WTC11 (cell line): ENCODE data around the gene ERICH4. TPM values are rescaled to one million over a fixed set of nuclear protein-coding genes. Genes with fewer than 3 reads are reported as not detected.
A peak's percentile ranks its signal among the peaks of the same experiment; 100 is the strongest.

Experiments used
- ATAC-seq: fragments of 200-7000 bp; cut with Tn5 transposase; 2 replicates; pipeline ENCODE4 v1.10.0; 2021; ENCODE audit warnings: mild to moderate bottlenecking, moderate library complexity
- CTCF ChIA-PET: fragments of 300-600 bp; sonication (Branson Sonifier 250); formaldehyde crosslinking; loops from one replicate; lab custom pipeline; 2021; ENCODE audit warnings: antibody characterized with exemption; lab: Charles Lee
- POLR2A ChIA-PET: fragments of 350-600 bp; sonication (Branson Sonifier 250); formaldehyde crosslinking; loops from one replicate; lab custom pipeline; 2021; ENCODE audit warnings: antibody characterized with exemption; lab: Charles Lee
- DNase-seq: peaks from one replicate; pipeline ENCODE4 v3.0.0; 2021; ENCODE audit warnings: low spot score
- H3K27ac Mint-ChIP-seq: 2 replicates; pipeline ENCODE4 v1.8.0; 2021; ENCODE audit warnings: mixed read lengths
- H3K27me3 Mint-ChIP-seq: 2 replicates; pipeline ENCODE4 v1.8.0; 2021; ENCODE audit warnings: low read depth, mild to moderate bottlenecking, moderate library complexity, mixed read lengths
- H3K36me3 Mint-ChIP-seq: 2 replicates; pipeline ENCODE4 v1.8.0; 2021; ENCODE audit warnings: mixed read lengths
- H3K4me1 Mint-ChIP-seq: 2 replicates; pipeline ENCODE4 v1.8.0; 2022; ENCODE audit warnings: mixed read lengths
- H3K4me3 Mint-ChIP-seq: 2 replicates; pipeline ENCODE4 v1.8.0; 2021; ENCODE audit warnings: mild to moderate bottlenecking, moderate library complexity, mixed read lengths
- H3K9me3 Mint-ChIP-seq: 2 replicates; pipeline ENCODE4 v1.8.0; 2021; ENCODE audit warnings: mixed read lengths
- ATF1 ChIP-seq: sonication (generic); formaldehyde crosslinking; IDR thresholded peaks from 2 replicates; pipeline ENCODE4 v1.8.1; 2023; ENCODE audit warnings: mild to moderate bottlenecking, moderate library complexity, missing genetic modification reagents
- ETV6 ChIP-seq: sonication (generic); formaldehyde crosslinking; IDR thresholded peaks from 2 replicates; pipeline ENCODE4 v1.8.1; 2022; ENCODE audit warnings: mild to moderate bottlenecking, missing genetic modification reagents
- FOXK1 ChIP-seq: sonication (generic); formaldehyde crosslinking; IDR thresholded peaks from 2 replicates; pipeline ENCODE4 v1.8.0; 2022; ENCODE audit warnings: mild to moderate bottlenecking, moderate library complexity, missing genetic modification reagents
- HMGA2 ChIP-seq: fragments of 250-450 bp; sonication (Bioruptor Pico); IDR thresholded peaks from 2 replicates; pipeline ENCODE4 v1.4.0; 2021; ENCODE audit warnings: mild to moderate bottlenecking, moderate library complexity
- MYBL2 ChIP-seq: sonication (generic); formaldehyde crosslinking; IDR thresholded peaks from 2 replicates; pipeline ENCODE4 v1.8.1; 2023; ENCODE audit warnings: mild to moderate bottlenecking, moderate library complexity, missing genetic modification reagents
- OVOL2 ChIP-seq: fragments of 250-450 bp; sonication (Bioruptor Pico); IDR thresholded peaks from 2 replicates; pipeline ENCODE4 v1.9.0; 2021; ENCODE audit warnings: mild to moderate bottlenecking, borderline replicate concordance
- SOX15 ChIP-seq: fragments of 250-450 bp; sonication (Bioruptor Pico); IDR thresholded peaks from 2 replicates; pipeline ENCODE4 v1.9.0; 2021; ENCODE audit warnings: mild to moderate bottlenecking
- SP1 ChIP-seq: sonication (generic); formaldehyde crosslinking; conservative IDR thresholded peaks from 2 replicates; pipeline ENCODE4 v1.8.1; 2022; ENCODE audit warnings: missing genetic modification reagents
- TEAD1 ChIP-seq: sonication (generic); formaldehyde crosslinking; IDR thresholded peaks from 2 replicates; pipeline ENCODE4 v1.8.0; 2022; ENCODE audit warnings: mild to moderate bottlenecking, missing genetic modification reagents
- ZNF263 ChIP-seq: sonication (generic); formaldehyde crosslinking; IDR thresholded peaks from 2 replicates; pipeline ENCODE4 v1.8.1; 2022; ENCODE audit warnings: low read depth, mild to moderate bottlenecking, moderate library complexity, missing genetic modification reagents
- ZNF317 ChIP-seq: sonication (generic); formaldehyde crosslinking; IDR thresholded peaks from 2 replicates; pipeline ENCODE4 v1.8.1; 2023; ENCODE audit warnings: low read depth, mild to moderate bottlenecking, moderate library complexity, missing genetic modification reagents, borderline replicate concordance
- total RNA-seq: library from RNA; stranded (reverse); gene quantifications from 3 replicates; pipeline ENCODE4 v1.2.3, GENCODE V29; 2021
- TF ChIP-seq, protein P1 (sequence below): sonication (generic); formaldehyde crosslinking; IDR thresholded peaks from 2 replicates; pipeline ENCODE4 v1.8.0; 2022; ENCODE audit warnings: mild to moderate bottlenecking, missing genetic modification reagents
- TF ChIP-seq, protein P2 (sequence below): fragments of 250-450 bp; sonication (Bioruptor Pico); IDR thresholded peaks from 2 replicates; pipeline ENCODE4 v1.8.0; 2021; ENCODE audit warnings: mild to moderate bottlenecking
- TF ChIP-seq, protein P3 (sequence below): sonication (generic); formaldehyde crosslinking; IDR thresholded peaks from 2 replicates; pipeline ENCODE4 v1.8.1; 2023; ENCODE audit warnings: mild to moderate bottlenecking, missing genetic modification reagents, moderate library complexity
- TF ChIP-seq, protein P4 (sequence below): sonication (generic); formaldehyde crosslinking; IDR thresholded peaks from 2 replicates; pipeline ENCODE4 v1.8.0; 2022; ENCODE audit warnings: missing genetic modification reagents
- TF ChIP-seq, protein P5 (sequence below): sonication (generic); formaldehyde crosslinking; IDR thresholded peaks from 2 replicates; pipeline ENCODE4 v1.8.1; 2022; ENCODE audit warnings: mild to moderate bottlenecking, moderate library complexity, missing genetic modification reagents
- TF ChIP-seq, protein P6 (sequence below): sonication (generic); formaldehyde crosslinking; IDR thresholded peaks from 2 replicates; pipeline ENCODE4 v1.8.0; 2023; ENCODE audit warnings: missing genetic modification reagents, mild to moderate bottlenecking, borderline replicate concordance
- TF ChIP-seq, protein P7 (sequence below): sonication (generic); formaldehyde crosslinking; IDR thresholded peaks from 2 replicates; pipeline ENCODE4 v1.8.0; 2022; ENCODE audit warnings: mild to moderate bottlenecking, missing genetic modification reagents
- TF ChIP-seq, protein P8 (sequence below): sonication (generic); formaldehyde crosslinking; IDR thresholded peaks from 2 replicates; pipeline ENCODE4 v1.8.0; 2022; ENCODE audit warnings: mild to moderate bottlenecking, missing genetic modification reagents

The ERICH4 gene
- total RNA-seq, 1 experiment from 2014 or later: 0.24 TPM

DNA sequence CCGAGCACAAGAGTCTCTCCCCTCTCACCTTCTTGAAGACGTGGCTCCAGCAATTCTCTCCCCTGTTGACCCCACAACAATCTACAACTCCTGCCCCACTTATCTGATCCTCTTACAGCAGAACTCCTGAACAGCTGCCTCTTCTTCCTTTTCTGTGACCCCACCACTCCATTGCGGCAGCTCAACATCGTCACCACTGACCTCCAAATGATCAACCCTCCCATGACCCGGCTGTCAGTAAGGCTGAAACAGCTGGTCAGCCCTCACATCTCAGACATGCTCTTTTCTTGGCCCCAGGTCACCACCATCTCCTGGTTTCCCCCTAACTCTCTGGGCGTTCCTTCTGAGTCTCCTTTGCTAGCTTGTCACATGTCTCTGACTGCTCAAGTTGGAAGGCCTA, 47.6 kb upstream of the ERICH4 start (continued):
- TF ChIP-seq MYBL2 (CRISPR knock-in tag) (no peak), ATF1 (no peak), HMGA2 (CRISPR knock-in tag) (no peak), OVOL2 (CRISPR knock-in tag) (no peak), ETV6 (CRISPR knock-in tag) (no peak), ZNF317 (CRISPR knock-in tag) (no peak), SOX15 (CRISPR knock-in tag) (no peak)
- TF ChIP-seq, protein P1, sequence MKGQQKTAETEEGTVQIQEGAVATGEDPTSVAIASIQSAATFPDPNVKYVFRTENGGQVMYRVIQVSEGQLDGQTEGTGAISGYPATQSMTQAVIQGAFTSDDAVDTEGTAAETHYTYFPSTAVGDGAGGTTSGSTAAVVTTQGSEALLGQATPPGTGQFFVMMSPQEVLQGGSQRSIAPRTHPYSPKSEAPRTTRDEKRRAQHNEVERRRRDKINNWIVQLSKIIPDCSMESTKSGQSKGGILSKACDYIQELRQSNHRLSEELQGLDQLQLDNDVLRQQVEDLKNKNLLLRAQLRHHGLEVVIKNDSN (CRISPR knock-in tag): no peak

DNA sequence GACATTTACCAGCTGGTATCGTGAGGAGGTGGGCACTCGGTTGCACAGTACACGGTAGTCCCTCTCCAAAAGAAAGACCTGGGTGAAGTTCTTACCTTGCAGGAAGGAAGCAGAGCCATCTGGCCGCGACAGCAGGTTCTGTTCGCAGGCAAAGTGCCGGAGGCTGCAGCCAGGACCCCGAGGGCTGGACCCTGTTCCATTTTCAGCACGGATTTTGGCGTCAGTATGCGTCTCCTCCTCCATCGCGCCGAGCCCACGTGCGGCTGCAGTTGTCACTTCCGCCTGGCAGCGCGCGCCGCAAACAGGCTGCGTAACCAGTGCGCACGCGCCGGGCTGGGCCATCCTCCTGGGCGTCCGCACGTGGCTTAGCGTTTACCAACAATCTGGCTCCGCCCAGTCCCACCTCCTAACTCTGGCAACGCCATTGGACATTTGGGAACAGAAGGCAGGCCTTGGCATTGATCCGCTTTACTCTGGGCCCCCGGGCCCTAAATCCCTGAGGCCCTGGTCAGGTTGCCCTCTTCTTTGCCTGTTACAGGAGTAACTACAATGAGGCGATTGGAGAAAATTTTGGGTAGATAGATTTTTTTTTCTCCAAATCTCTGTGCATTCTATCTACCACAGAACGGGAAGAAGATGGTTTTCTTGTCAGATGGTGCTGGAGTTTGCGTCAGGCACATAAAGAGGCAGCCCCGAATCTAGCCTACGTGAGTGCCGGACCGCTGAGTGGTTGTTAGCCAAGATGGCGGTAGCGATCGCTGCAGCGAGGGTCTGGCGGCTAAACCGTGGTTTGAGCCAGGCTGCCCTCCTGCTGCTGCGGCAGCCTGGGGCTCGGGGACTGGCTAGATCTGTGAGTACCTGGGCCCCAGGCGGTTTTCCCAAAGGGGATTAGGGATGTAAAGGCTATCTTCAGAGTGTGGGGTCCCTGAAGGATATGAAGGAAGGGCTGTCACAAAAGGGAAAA, 45.6 kb upstream of the ERICH4 start, which contains the start of the genes BCKDHA and EXOSC5:
TSS of gene BCKDHA (plus strand) at position 733 of the 964 bp plus-strand sequence. CDS start at position 743, 10 bp downstream.
TSS of gene EXOSC5 (minus strand) at position 274 of the 964 bp plus-strand sequence. CDS start at position 243, 31 bp downstream.
- H3K4me1 Mint-ChIP-seq: peaks cover 22% of the 10 kb centered on the region
- DNase-seq (peak; percentile 99), ATAC-seq (peak; percentile 100)
- H3K27ac Mint-ChIP-seq: peak within 1 kb of the TSS; percentile 100
- ChIA-PET CTCF (interaction anchor here (1.0 kb wide), 1 partner anchor 11 kb away, joined by 3 read pairs; no protein-coding TSS in a partner anchor), POLR2A (no interaction called here)
- no peaks in the 10 kb centered on the region for H3K9me3 Mint-ChIP-seq
- H3K36me3 Mint-ChIP-seq: no peaks in the 10 kb centered on the region
- no peaks in the 10 kb centered on the region for H3K27me3 Mint-ChIP-seq
- peak within 1 kb of the TSS; percentile 100 for H3K4me3 Mint-ChIP-seq
- TF ChIP-seq, protein P2, sequence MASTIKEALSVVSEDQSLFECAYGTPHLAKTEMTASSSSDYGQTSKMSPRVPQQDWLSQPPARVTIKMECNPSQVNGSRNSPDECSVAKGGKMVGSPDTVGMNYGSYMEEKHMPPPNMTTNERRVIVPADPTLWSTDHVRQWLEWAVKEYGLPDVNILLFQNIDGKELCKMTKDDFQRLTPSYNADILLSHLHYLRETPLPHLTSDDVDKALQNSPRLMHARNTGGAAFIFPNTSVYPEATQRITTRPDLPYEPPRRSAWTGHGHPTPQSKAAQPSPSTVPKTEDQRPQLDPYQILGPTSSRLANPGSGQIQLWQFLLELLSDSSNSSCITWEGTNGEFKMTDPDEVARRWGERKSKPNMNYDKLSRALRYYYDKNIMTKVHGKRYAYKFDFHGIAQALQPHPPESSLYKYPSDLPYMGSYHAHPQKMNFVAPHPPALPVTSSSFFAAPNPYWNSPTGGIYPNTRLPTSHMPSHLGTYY (CRISPR knock-in tag): no peak
- TF ChIP-seq, protein P3, sequence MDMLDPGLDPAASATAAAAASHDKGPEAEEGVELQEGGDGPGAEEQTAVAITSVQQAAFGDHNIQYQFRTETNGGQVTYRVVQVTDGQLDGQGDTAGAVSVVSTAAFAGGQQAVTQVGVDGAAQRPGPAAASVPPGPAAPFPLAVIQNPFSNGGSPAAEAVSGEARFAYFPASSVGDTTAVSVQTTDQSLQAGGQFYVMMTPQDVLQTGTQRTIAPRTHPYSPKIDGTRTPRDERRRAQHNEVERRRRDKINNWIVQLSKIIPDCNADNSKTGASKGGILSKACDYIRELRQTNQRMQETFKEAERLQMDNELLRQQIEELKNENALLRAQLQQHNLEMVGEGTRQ (CRISPR knock-in tag): peak; percentile 90
- TF ChIP-seq, protein P4, sequence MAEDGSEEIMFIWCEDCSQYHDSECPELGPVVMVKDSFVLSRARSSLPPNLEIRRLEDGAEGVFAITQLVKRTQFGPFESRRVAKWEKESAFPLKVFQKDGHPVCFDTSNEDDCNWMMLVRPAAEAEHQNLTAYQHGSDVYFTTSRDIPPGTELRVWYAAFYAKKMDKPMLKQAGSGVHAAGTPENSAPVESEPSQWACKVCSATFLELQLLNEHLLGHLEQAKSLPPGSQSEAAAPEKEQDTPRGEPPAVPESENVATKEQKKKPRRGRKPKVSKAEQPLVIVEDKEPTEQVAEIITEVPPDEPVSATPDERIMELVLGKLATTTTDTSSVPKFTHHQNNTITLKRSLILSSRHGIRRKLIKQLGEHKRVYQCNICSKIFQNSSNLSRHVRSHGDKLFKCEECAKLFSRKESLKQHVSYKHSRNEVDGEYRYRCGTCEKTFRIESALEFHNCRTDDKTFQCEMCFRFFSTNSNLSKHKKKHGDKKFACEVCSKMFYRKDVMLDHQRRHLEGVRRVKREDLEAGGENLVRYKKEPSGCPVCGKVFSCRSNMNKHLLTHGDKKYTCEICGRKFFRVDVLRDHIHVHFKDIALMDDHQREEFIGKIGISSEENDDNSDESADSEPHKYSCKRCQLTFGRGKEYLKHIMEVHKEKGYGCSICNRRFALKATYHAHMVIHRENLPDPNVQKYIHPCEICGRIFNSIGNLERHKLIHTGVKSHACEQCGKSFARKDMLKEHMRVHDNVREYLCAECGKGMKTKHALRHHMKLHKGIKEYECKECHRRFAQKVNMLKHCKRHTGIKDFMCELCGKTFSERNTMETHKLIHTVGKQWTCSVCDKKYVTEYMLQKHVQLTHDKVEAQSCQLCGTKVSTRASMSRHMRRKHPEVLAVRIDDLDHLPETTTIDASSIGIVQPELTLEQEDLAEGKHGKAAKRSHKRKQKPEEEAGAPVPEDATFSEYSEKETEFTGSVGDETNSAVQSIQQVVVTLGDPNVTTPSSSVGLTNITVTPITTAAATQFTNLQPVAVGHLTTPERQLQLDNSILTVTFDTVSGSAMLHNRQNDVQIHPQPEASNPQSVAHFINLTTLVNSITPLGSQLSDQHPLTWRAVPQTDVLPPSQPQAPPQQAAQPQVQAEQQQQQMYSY (CRISPR knock-in tag): peak; percentile 35; the same call in 1 of the 2 replicates
- TF ChIP-seq, protein P5, sequence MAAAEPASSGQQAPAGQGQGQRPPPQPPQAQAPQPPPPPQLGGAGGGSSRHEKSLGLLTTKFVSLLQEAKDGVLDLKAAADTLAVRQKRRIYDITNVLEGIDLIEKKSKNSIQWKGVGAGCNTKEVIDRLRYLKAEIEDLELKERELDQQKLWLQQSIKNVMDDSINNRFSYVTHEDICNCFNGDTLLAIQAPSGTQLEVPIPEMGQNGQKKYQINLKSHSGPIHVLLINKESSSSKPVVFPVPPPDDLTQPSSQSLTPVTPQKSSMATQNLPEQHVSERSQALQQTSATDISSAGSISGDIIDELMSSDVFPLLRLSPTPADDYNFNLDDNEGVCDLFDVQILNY (CRISPR knock-in tag): 0 out of 2 replicates have a peak, but pooled peaks have one; percentile 69
- TF ChIP-seq ZNF263 (CRISPR knock-in tag): no peak
- peak; percentile 100 for TF ChIP-seq FOXK1
- TF ChIP-seq SP1: peak; percentile 79
- TF ChIP-seq, protein P6, sequence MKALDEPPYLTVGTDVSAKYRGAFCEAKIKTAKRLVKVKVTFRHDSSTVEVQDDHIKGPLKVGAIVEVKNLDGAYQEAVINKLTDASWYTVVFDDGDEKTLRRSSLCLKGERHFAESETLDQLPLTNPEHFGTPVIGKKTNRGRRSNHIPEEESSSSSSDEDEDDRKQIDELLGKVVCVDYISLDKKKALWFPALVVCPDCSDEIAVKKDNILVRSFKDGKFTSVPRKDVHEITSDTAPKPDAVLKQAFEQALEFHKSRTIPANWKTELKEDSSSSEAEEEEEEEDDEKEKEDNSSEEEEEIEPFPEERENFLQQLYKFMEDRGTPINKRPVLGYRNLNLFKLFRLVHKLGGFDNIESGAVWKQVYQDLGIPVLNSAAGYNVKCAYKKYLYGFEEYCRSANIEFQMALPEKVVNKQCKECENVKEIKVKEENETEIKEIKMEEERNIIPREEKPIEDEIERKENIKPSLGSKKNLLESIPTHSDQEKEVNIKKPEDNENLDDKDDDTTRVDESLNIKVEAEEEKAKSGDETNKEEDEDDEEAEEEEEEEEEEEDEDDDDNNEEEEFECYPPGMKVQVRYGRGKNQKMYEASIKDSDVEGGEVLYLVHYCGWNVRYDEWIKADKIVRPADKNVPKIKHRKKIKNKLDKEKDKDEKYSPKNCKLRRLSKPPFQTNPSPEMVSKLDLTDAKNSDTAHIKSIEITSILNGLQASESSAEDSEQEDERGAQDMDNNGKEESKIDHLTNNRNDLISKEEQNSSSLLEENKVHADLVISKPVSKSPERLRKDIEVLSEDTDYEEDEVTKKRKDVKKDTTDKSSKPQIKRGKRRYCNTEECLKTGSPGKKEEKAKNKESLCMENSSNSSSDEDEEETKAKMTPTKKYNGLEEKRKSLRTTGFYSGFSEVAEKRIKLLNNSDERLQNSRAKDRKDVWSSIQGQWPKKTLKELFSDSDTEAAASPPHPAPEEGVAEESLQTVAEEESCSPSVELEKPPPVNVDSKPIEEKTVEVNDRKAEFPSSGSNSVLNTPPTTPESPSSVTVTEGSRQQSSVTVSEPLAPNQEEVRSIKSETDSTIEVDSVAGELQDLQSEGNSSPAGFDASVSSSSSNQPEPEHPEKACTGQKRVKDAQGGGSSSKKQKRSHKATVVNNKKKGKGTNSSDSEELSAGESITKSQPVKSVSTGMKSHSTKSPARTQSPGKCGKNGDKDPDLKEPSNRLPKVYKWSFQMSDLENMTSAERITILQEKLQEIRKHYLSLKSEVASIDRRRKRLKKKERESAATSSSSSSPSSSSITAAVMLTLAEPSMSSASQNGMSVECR (CRISPR knock-in tag): peak; percentile 90; the same call in 1 of the 2 replicates
- TF ChIP-seq, protein P1 (CRISPR knock-in tag): peak; percentile 89
- TF ChIP-seq, protein P7, sequence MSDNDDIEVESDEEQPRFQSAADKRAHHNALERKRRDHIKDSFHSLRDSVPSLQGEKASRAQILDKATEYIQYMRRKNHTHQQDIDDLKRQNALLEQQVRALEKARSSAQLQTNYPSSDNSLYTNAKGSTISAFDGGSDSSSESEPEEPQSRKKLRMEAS: peak; percentile 100
- TF ChIP-seq, protein P8, sequence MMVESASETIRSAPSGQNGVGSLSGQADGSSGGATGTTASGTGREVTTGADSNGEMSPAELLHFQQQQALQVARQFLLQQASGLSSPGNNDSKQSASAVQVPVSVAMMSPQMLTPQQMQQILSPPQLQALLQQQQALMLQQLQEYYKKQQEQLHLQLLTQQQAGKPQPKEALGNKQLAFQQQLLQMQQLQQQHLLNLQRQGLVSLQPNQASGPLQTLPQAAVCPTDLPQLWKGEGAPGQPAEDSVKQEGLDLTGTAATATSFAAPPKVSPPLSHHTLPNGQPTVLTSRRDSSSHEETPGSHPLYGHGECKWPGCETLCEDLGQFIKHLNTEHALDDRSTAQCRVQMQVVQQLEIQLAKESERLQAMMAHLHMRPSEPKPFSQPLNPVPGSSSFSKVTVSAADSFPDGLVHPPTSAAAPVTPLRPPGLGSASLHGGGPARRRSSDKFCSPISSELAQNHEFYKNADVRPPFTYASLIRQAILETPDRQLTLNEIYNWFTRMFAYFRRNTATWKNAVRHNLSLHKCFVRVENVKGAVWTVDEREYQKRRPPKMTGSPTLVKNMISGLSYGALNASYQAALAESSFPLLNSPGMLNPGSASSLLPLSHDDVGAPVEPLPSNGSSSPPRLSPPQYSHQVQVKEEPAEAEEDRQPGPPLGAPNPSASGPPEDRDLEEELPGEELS (CRISPR knock-in tag): peak; percentile 12
- peak; percentile 58; the same call in 1 of the 2 replicates for TF ChIP-seq TEAD1 (CRISPR knock-in tag)
